Brain microvascular endothelial cell (primary cell): ENCODE data around the gene WDR27.

Experiments used
- DNase-seq: peaks from one replicate; pipeline ENCODE4 v3.0.0-alpha.2; 2020
- H3K27ac ChIP-seq: fragments of 250-450 bp; sonication (Bioruptor Pico); 2 replicates; pipeline ENCODE4 v1.5.1; 2020; ENCODE audit warnings: mild to moderate bottlenecking, moderate library complexity
- H3K27me3 ChIP-seq: fragments of 250-450 bp; sonication (Bioruptor Pico); replicated peaks from 2 replicates; pipeline ENCODE4 v1.5.1; 2020; ENCODE audit warnings: mild to moderate bottlenecking
- H3K36me3 ChIP-seq: fragments of 250-450 bp; sonication (Bioruptor Pico); replicated peaks from 2 replicates; pipeline ENCODE4 v1.5.1; 2020; ENCODE audit warnings: mild to moderate bottlenecking
- H3K4me3 ChIP-seq: 2 replicates; pipeline ENCODE4 v1.5.1; 2011; ENCODE audit warnings: low read depth, mild to moderate bottlenecking, control low read depth, low read length, moderate library complexity
- in situ Hi-C: cut with HindIII; loops from 2 replicates; pipeline ENCODE4 v1.10.0; 2017; ENCODE audit warnings: low sequenced_read_pairs, low pct_ligation_motif_present
- TF ChIP-seq, protein P1 (sequence below): IDR thresholded peaks from 2 replicates; pipeline ENCODE4 v1.5.1; 2011; ENCODE audit warnings: low read depth, mild to moderate bottlenecking, moderate library complexity, low read length, control low read depth, inconsistent platforms; ENCODE audit errors: missing control alignments

WDR27 gene

GRCh38 chr6:169738204-169738975 lies 36.6 kb upstream of the WDR27 start:
- in situ Hi-C loops = no loop called here

GRCh38 chr6:169729961-169730360 lies 28.1 kb upstream of the WDR27 start:
- Histone ChIP-seq H3K4me3 (no peak overlapping the region), H3K27ac (no peak overlapping the region), H3K36me3 (no peaks in the 10 kb centered on the region), H3K27me3 (no peaks in the 10 kb centered on the region)
- in situ Hi-C loops = no loop called here
- TF ChIP-seq, protein P1, sequence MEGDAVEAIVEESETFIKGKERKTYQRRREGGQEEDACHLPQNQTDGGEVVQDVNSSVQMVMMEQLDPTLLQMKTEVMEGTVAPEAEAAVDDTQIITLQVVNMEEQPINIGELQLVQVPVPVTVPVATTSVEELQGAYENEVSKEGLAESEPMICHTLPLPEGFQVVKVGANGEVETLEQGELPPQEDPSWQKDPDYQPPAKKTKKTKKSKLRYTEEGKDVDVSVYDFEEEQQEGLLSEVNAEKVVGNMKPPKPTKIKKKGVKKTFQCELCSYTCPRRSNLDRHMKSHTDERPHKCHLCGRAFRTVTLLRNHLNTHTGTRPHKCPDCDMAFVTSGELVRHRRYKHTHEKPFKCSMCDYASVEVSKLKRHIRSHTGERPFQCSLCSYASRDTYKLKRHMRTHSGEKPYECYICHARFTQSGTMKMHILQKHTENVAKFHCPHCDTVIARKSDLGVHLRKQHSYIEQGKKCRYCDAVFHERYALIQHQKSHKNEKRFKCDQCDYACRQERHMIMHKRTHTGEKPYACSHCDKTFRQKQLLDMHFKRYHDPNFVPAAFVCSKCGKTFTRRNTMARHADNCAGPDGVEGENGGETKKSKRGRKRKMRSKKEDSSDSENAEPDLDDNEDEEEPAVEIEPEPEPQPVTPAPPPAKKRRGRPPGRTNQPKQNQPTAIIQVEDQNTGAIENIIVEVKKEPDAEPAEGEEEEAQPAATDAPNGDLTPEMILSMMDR = no peak
- no peak for DNase-seq

More at GRCh38 chr6:169738204-169738975, 36.6 kb upstream of the WDR27 start:
- no peak overlapping the region for H3K4me3 ChIP-seq
- no peaks in the 10 kb centered on the region for H3K36me3 ChIP-seq
- peaks cover 2% of the 10 kb centered on the region for H3K27me3 ChIP-seq
- TF ChIP-seq, protein P1 = no peak
- DNase-seq = peak; percentile 6
- no peak overlapping the region for H3K27ac ChIP-seq

DNA sequence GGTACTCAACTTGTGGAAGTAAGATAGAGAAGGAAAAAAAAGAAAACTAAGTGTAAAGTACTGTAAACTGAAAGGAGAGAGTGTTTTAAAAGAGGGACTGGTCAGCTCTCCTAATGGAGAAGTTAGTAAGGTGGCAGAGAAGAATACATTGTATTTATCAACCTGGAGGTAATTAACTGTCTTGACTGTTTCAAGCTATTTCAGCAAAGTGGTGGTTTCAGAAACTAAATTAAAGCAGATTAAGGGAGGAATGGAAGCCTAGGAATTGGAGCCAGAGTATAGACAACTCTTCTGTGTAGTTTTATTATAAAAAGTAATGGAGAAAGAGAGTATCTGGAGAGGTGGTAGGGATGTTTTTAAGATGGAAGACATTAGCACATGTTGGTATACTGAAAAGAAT lies 25.1 kb upstream of the WDR27 start:
- Histone ChIP-seq H3K27ac (no peak overlapping the region), H3K4me3 (no peak overlapping the region), H3K27me3 (no peaks in the 10 kb centered on the region), H3K36me3 (no peaks in the 10 kb centered on the region)
- TF ChIP-seq, protein P1 = no peak
- DNase-seq = no peak
- in situ Hi-C loops = no loop called here

DNA sequence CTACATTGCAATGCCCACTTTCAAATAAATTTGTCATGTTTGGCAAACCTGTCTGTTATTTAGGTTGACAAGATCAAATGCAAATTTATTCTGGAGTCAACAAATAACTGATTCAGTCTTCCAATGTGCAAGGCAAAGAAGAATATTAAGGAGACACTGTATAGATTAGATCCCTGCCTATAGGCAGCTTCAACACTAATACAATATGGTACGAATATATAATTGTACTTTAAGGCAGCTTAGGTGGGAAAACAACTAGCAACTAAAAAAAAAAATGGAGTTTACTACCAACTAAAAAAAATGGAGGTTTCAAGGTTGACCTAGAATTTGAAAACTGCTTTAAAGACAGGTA lies 24.2 kb upstream of the WDR27 start:
- H3K36me3 ChIP-seq = no peaks in the 10 kb centered on the region
- no peak overlapping the region for H3K27ac ChIP-seq
- TF ChIP-seq, protein P1 = no peak
- in situ Hi-C loops = no loop called here
- no peak for DNase-seq
- no peak overlapping the region for H3K4me3 ChIP-seq
- H3K27me3 ChIP-seq = no peaks in the 10 kb centered on the region

DNA sequence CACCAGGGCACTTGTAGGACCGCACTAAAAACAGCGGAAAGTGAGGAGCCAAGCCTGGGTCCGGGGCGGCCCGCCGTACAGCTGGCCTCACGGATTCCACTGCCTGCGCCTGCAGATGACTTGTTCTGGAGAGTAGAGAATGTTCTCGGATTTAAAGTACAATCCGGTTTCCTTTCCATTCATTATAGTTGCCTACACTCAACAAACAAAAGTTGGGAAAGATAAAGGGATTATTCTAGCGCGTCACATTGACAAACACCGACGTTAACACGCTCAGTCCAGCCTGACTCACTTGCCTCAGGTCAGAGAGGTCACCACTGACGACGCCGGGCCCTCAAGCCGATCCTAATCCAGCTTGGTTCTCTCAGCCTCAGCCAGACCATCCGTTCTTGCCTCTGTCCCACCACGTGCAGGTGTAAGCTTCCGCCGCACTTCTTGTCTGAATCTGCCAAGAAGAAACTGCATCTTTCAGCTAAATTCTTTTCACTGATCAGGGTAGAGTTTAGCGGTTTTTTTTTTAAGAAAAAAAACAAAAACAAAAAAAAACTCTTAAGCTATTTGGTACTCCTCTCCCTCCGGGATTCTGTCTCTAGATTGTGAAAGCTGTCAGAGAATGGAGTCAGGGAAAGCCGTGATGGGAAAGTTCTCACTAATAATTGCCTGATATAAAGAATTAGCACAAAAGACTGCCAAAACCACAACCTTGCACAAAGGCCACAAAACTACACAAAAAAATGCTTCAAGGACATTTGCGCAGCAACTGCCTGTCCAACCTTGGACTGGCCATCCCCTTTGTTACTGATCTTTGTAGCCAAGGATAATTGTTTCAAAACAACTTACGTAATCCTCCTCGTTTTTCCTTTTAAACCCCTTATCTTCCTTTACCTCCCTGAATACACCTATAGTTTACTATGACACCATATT lies 23.6 kb upstream of the WDR27 start:
- TF ChIP-seq, protein P1 = no peak
- Histone ChIP-seq H3K4me3 (peak overlapping the region; percentile 68), H3K27me3 (no peaks in the 10 kb centered on the region), H3K27ac (peak overlapping the region; percentile 47), H3K36me3 (no peaks in the 10 kb centered on the region)
- DNase-seq = peak; percentile 79
- in situ Hi-C loops = no loop called here
